Skeletal muscle tissue (tissue), 4 donors: ENCODE data around the gene UNC5C. TPM values are rescaled to one million over a fixed set of nuclear protein-coding genes. Genes with fewer than 3 reads are reported as not detected.

Experiments
- H3K27ac ChIP-seq: one replicate; pipeline ENCODE4 v1.7.0; 2013; ENCODE audit warnings: mild to moderate bottlenecking, low read depth, low read length, inconsistent platforms
- H3K27me3 ChIP-seq, 3 donors: one replicate each; pipeline ENCODE4 v1.7.0; 2013; ENCODE audit warnings: low read length in 3 of 3; ENCODE audit not compliant: control insufficient read depth in 3 of 3, insufficient read depth in 3 of 3
- H3K36me3 ChIP-seq, 3 donors: one replicate each; pipeline ENCODE4 v1.7.0; 2013; ENCODE audit warnings: low read length in 3 of 3; ENCODE audit not compliant: control insufficient read depth in 3 of 3, insufficient read depth in 3 of 3
- H3K4me1 ChIP-seq, 3 donors: one replicate each; pipeline ENCODE4 v1.7.0; 2013; ENCODE audit warnings: low read length in 3 of 3, mild to moderate bottlenecking in 3 of 3; ENCODE audit not compliant: control insufficient read depth in 3 of 3, insufficient read depth in 3 of 3
- H3K4me3 ChIP-seq, 3 donors: one replicate each; pipeline ENCODE4 v1.7.0; 2013; ENCODE audit warnings: low read length in 3 of 3
- H3K9ac ChIP-seq, 3 donors: one replicate each; pipeline ENCODE4 v1.7.0; 2013; ENCODE audit warnings: low read length in 3 of 3, mild to moderate bottlenecking in 3 of 3, moderate library complexity in 2 of 3, low read depth in 1 of 3
- H3K9me3 ChIP-seq, 3 donors: one replicate each; pipeline ENCODE4 v1.7.0; 2013; ENCODE audit warnings: low read length in 3 of 3; ENCODE audit not compliant: control insufficient read depth in 3 of 3
- total RNA-seq: library from RNA; depleted of rRNA; stranded (reverse); fragments of >200 nt; gene quantifications from one replicate; pipeline ENCODE4 v1.2.3, GENCODE V29; 2014
- donor health status: Osteomylitis.

The UNC5C gene
- total RNA-seq, 1 donor from 2014 or later = 1.0 TPM

GRCh38 chr4:95439896-95440295 lies 108.9 kb downstream of the UNC5C start:
- Histone ChIP-seq H3K27ac (no peak overlapping the region), H3K36me3 (no peaks in the 10 kb centered on the region), H3K4me1 (no peaks in the 10 kb centered on the region), H3K4me3 (no peak overlapping the region), H3K9me3 (no peaks in the 10 kb centered on the region), H3K9ac (no peak overlapping the region), H3K27me3 (no peaks in the 10 kb centered on the region)

GRCh38 chr4:95439071-95439470 lies 109.7 kb downstream of the UNC5C start:
- no peaks in the 10 kb centered on the region for H3K9me3 ChIP-seq

DNA sequence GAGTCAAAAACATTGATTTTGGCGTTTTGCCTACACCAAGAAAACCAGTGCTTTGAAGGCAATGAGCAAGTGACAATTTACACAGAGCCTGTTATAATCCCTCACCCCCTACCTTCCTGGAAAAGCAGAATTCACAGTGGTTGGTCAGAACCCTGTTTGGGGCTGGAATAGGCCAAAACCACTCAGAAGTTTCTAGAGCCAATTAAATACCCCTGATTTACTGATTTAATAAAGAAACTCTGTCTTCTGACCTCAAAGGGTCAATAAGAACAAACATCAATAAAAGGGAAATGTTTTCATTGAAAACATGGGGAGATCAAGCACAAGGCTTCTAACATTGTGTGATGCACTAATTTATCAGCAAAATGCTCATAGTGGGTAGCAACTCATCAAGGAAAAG lies 116.3 kb downstream of the UNC5C start:
- Histone ChIP-seq H3K4me3 (no peak overlapping the region), H3K27ac (no peak overlapping the region), H3K9me3 (no peaks in the 10 kb centered on the region), H3K4me1 (no peaks in the 10 kb centered on the region), H3K9ac (no peak overlapping the region), H3K27me3 (no peaks in the 10 kb centered on the region), H3K36me3 (no peaks in the 10 kb centered on the region)

More at GRCh38 chr4:95439071-95439470, 109.7 kb downstream of the UNC5C start:
- no peaks in the 10 kb centered on the region for H3K36me3 ChIP-seq
- no peaks in the 10 kb centered on the region for H3K27me3 ChIP-seq
- H3K27ac ChIP-seq = no peak overlapping the region
- no peak overlapping the region for H3K9ac ChIP-seq
- H3K4me1 ChIP-seq = no peaks in the 10 kb centered on the region
- no peak overlapping the region for H3K4me3 ChIP-seq

GRCh38 chr4:95431678-95432077 lies 117.1 kb downstream of the UNC5C start:
- Histone ChIP-seq H3K9ac (no peak overlapping the region), H3K36me3 (no peaks in the 10 kb centered on the region), H3K4me3 (no peak overlapping the region)

GRCh38 chr4:95429416-95429815 lies 119.4 kb downstream of the UNC5C start:
- no peaks in the 10 kb centered on the region for H3K36me3 ChIP-seq
- no peak overlapping the region for H3K27ac ChIP-seq
- no peaks in the 10 kb centered on the region for H3K4me1 ChIP-seq
- H3K9ac ChIP-seq = no peak overlapping the region
- H3K27me3 ChIP-seq = no peaks in the 10 kb centered on the region
- H3K9me3 ChIP-seq = no peaks in the 10 kb centered on the region
- no peak overlapping the region for H3K4me3 ChIP-seq

More at GRCh38 chr4:95431678-95432077, 117.1 kb downstream of the UNC5C start:
- no peaks in the 10 kb centered on the region for H3K4me1 ChIP-seq
- no peak overlapping the region for H3K27ac ChIP-seq
- H3K9me3 ChIP-seq = no peaks in the 10 kb centered on the region
- no peaks in the 10 kb centered on the region for H3K27me3 ChIP-seq

DNA sequence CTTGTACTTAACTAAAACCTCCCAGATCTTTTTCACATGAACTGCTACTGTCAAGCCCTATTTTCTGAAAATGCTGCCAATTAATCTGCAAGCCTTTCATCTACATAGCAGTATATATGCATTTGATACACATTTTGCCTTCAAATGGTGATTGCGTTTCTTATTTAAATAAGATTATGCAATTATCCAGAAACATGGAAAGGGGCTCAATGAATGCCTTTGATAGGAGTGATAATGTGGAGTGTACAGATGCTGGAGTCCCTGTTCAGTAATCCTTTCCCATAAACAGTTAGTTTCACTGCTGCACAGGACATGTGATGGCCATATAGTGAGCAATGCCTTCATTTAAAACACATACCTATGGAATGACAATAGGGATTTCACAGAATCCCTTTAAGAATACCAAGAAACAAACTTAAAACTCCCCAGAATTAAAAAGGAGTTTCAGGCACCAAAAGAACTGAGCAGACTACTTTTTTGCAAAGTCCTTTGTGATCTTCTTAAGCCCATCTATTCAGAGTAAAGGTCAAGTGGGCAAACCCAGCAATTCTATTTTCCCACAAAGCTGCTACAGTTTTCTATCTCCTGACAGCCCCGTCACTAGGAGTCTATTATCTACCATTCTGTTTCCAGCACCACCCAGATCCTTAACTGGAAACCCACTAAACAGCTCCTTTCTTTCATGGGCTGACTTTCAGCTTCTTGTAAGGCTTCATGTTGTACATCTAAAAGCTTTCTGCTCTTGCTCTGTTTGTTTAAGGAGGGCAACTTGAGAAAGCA lies 120.3 kb downstream of the UNC5C start:
- no peaks in the 10 kb centered on the region for H3K4me1 ChIP-seq
- no peaks in the 10 kb centered on the region for H3K36me3 ChIP-seq
- H3K27ac ChIP-seq = no peak overlapping the region
- no peak overlapping the region for H3K4me3 ChIP-seq
- no peak overlapping the region for H3K9ac ChIP-seq
- no peaks in the 10 kb centered on the region for H3K27me3 ChIP-seq
- H3K9me3 ChIP-seq = no peaks in the 10 kb centered on the region

GRCh38 chr4:95426455-95426854 lies 122.3 kb downstream of the UNC5C start:
- Histone ChIP-seq H3K36me3 (no peaks in the 10 kb centered on the region), H3K9me3 (no peaks in the 10 kb centered on the region), H3K4me1 (no peaks in the 10 kb centered on the region), H3K27me3 (no peaks in the 10 kb centered on the region), H3K4me3 (no peak overlapping the region), H3K27ac (no peak overlapping the region), H3K9ac (no peak overlapping the region)

DNA sequence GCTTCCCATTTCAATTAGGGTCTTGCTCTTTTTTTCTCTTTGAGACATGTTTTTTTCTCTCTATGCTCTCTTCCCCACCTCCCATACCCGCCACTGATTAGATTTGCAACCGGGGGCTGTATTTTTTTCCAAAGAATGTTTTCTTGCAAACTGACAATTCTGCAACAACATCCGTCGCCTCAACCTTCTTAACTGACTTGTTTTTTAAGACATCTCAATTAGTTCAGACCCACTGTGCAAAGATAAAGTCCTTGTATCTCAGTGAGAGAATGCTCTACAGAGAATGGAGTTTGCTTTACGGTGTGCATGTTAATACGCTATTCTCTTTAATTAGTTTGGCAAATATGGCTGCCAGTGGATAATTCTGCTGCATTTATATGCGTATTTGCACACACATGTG lies 126.3 kb downstream of the UNC5C start:
- no peak overlapping the region for H3K27ac ChIP-seq
- no peaks in the 10 kb centered on the region for H3K4me1 ChIP-seq
- H3K36me3 ChIP-seq = no peaks in the 10 kb centered on the region
- H3K9me3 ChIP-seq = no peaks in the 10 kb centered on the region
- H3K4me3 ChIP-seq = no peak overlapping the region
- no peaks in the 10 kb centered on the region for H3K27me3 ChIP-seq
- H3K9ac ChIP-seq = no peak overlapping the region

DNA sequence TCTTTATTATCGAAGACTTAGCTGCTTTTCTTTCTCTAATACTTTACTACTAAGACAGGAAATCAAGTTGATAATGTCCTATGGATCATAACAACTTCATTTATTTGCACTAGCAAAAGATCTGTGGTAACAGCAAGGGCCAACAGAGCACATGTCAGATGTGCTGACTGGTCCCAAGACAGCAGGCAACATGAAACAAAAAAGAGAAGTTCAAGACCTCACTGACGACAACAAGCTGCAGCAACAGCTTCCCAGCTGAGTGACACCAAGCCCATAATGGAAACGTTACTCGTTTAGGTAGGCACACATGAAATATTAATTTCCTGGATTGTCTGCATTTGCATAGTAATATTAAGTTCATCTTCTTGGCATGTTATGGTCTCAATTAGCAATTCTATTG lies 126.9 kb downstream of the UNC5C start:
- H3K4me1 ChIP-seq = no peaks in the 10 kb centered on the region
- H3K4me3 ChIP-seq = no peak overlapping the region
- no peaks in the 10 kb centered on the region for H3K9me3 ChIP-seq
- H3K36me3 ChIP-seq = no peaks in the 10 kb centered on the region
- no peaks in the 10 kb centered on the region for H3K27me3 ChIP-seq
- no peak overlapping the region for H3K27ac ChIP-seq
- H3K9ac ChIP-seq = no peak overlapping the region

GRCh38 chr4:95417531-95417930 lies 131.2 kb downstream of the UNC5C start:
- H3K4me1 ChIP-seq = no peaks in the 10 kb centered on the region
- H3K27ac ChIP-seq = no peak overlapping the region
- no peaks in the 10 kb centered on the region for H3K36me3 ChIP-seq
- no peak overlapping the region for H3K4me3 ChIP-seq
- H3K9ac ChIP-seq = no peak overlapping the region
- H3K27me3 ChIP-seq = no peaks in the 10 kb centered on the region
- H3K9me3 ChIP-seq = no peaks in the 10 kb centered on the region
